HepG2 (cell line): ENCODE data around the gene ZFAND2A. TPM values are rescaled to one million over a fixed set of nuclear protein-coding genes. Genes with fewer than 3 reads are reported as not detected.

Experiments
- GABPA ChIP-seq, 2 experiments: IDR thresholded peaks; 2 replicates each; pipeline ENCODE4 v1.6.1; 2011 to 2016; ENCODE audit warnings: low read depth in 2 of 2, low read length in 1 of 2, missing biosample characterization in 1 of 2, missing genetic modification characterization in 1 of 2
- HOXA3 ChIP-seq: sonication (generic); formaldehyde crosslinking; IDR thresholded peaks from 2 replicates; pipeline ENCODE4 v1.5.0; 2020; ENCODE audit warnings: missing genetic modification reagents
- HOXA7 ChIP-seq: sonication (generic); formaldehyde crosslinking; IDR thresholded peaks from 2 replicates; pipeline ENCODE4 v1.8.1; 2022; ENCODE audit warnings: mild to moderate bottlenecking, missing genetic modification reagents, moderate library complexity
- MEIS2 ChIP-seq: sonication (generic); formaldehyde crosslinking; IDR thresholded peaks from 2 replicates; pipeline ENCODE4 v1.9.0; 2021; ENCODE audit warnings: mild to moderate bottlenecking, missing genetic modification reagents
- NCOR1 ChIP-seq: fragments of 200-600 bp; sonication (generic); IDR thresholded peaks from 2 replicates; pipeline ENCODE4 v1.7.0; 2017; ENCODE audit warnings: antibody characterized with exemption, low read length, borderline replicate concordance
- PCBP2 ChIP-seq: fragments of 200-400 bp; formaldehyde crosslinking; optimal IDR thresholded peaks from 2 replicates; pipeline ENCODE3; 2018; ENCODE audit warnings: low read length, low read depth; ENCODE audit not compliant: poor library complexity, severe bottlenecking
- REL ChIP-seq: sonication (generic); formaldehyde crosslinking; conservative IDR thresholded peaks from 2 replicates; pipeline ENCODE4 v1.8.0; 2022; ENCODE audit warnings: mild to moderate bottlenecking, missing genetic modification reagents, moderate library complexity
- SMARCE1 ChIP-seq: fragments of 450-650 bp; IDR thresholded peaks from 2 replicates; pipeline ENCODE4 v1.6.1; 2017; ENCODE audit warnings: borderline replicate concordance
- ZBTB21 ChIP-seq: sonication (generic); formaldehyde crosslinking; IDR thresholded peaks from 2 replicates; pipeline ENCODE4 v1.4.0; 2020; ENCODE audit warnings: missing genetic modification reagents
- ZNF230 ChIP-seq: sonication (generic); formaldehyde crosslinking; IDR thresholded peaks from 2 replicates; pipeline ENCODE4 v1.4.0; 2020; ENCODE audit warnings: mild to moderate bottlenecking, missing genetic modification reagents
- ZNF263 ChIP-seq: sonication (generic); formaldehyde crosslinking; IDR thresholded peaks from 2 replicates; pipeline ENCODE4 v1.4.0; 2020; ENCODE audit warnings: missing genetic modification reagents
- ZNF350 ChIP-seq: sonication (generic); formaldehyde crosslinking; IDR thresholded peaks from 2 replicates; pipeline ENCODE4 v1.4.0; 2020; ENCODE audit warnings: mild to moderate bottlenecking, low read depth, missing genetic modification reagents, borderline replicate concordance
- ZNF546 ChIP-seq: sonication (generic); formaldehyde crosslinking; conservative IDR thresholded peaks from 2 replicates; pipeline ENCODE4 v1.8.1; 2023; ENCODE audit warnings: mild to moderate bottlenecking, missing genetic modification reagents
- ZNF547 ChIP-seq: sonication (generic); formaldehyde crosslinking; IDR thresholded peaks from 2 replicates; pipeline ENCODE4 v1.5.1; 2020; ENCODE audit warnings: mild to moderate bottlenecking, missing genetic modification reagents
- ZNF782 ChIP-seq: sonication (generic); formaldehyde crosslinking; IDR thresholded peaks from 2 replicates; pipeline ENCODE4 v1.4.0; 2020; ENCODE audit warnings: missing genetic modification reagents, mild to moderate bottlenecking, borderline replicate concordance
- polyA plus RNA-seq, 8 experiments: library from polyadenylated mRNA; depleted of rRNA in 3 of 8; stranded (reverse) in 7 of 8; unstranded in 1 of 8; fragments of >200 nt; fragmentation: Illumina TruSeq in 4 of 8; extraction: Trizol in 4 of 8; gene quantifications; 2 replicates each; pipeline versions ENCODE4 v1.2.1 to v1.2.3, GENCODE V29; 2011 to 2016; ENCODE audit warnings: low read depth in 4 of 8, missing spikeins in 1 of 8, mixed read lengths in 1 of 8; ENCODE audit not compliant: insufficient read depth in 1 of 8
- total RNA-seq, 5 experiments: library from RNA; depleted of rRNA; stranded (reverse); fragments of >200 nt; fragmentation: Illumina TruSeq; extraction: Trizol; gene quantifications; 2 replicates each; pipeline ENCODE4 v1.2.3, GENCODE V29; 2016; ENCODE audit warnings: low read depth in 1 of 5
- TF ChIP-seq, protein P1 (sequence below), 2 experiments: sonication (generic) in 1 of 2; formaldehyde crosslinking in 1 of 2; IDR thresholded peaks; 2 replicates each; pipeline versions ENCODE4 v1.4.0 to v1.6.1; 2018 to 2020; ENCODE audit warnings: missing genetic modification reagents in 2 of 2, borderline replicate concordance in 1 of 2, low read depth in 1 of 2, mild to moderate bottlenecking in 1 of 2, missing biosample characterization in 1 of 2
- TF ChIP-seq, protein P2 (sequence below): IDR thresholded peaks from 2 replicates; pipeline ENCODE4 v1.6.1; 2016; ENCODE audit warnings: low read depth
- TF ChIP-seq, protein P3 (sequence below): sonication (generic); formaldehyde crosslinking; IDR thresholded peaks from 2 replicates; pipeline ENCODE4 v1.8.0; 2022; ENCODE audit warnings: mild to moderate bottlenecking, missing genetic modification reagents, moderate library complexity
- TF ChIP-seq, protein P4 (sequence below): sonication (generic); formaldehyde crosslinking; IDR thresholded peaks from 2 replicates; pipeline ENCODE4 v1.4.0; 2020; ENCODE audit warnings: missing genetic modification reagents

ZFAND2A gene
- total and polyA plus RNA-seq, 2 of the 13 experiments (the other 11 are each of a cell fraction or from before 2014, with no cell fraction given), result 140 to 153 TPM

DNA sequence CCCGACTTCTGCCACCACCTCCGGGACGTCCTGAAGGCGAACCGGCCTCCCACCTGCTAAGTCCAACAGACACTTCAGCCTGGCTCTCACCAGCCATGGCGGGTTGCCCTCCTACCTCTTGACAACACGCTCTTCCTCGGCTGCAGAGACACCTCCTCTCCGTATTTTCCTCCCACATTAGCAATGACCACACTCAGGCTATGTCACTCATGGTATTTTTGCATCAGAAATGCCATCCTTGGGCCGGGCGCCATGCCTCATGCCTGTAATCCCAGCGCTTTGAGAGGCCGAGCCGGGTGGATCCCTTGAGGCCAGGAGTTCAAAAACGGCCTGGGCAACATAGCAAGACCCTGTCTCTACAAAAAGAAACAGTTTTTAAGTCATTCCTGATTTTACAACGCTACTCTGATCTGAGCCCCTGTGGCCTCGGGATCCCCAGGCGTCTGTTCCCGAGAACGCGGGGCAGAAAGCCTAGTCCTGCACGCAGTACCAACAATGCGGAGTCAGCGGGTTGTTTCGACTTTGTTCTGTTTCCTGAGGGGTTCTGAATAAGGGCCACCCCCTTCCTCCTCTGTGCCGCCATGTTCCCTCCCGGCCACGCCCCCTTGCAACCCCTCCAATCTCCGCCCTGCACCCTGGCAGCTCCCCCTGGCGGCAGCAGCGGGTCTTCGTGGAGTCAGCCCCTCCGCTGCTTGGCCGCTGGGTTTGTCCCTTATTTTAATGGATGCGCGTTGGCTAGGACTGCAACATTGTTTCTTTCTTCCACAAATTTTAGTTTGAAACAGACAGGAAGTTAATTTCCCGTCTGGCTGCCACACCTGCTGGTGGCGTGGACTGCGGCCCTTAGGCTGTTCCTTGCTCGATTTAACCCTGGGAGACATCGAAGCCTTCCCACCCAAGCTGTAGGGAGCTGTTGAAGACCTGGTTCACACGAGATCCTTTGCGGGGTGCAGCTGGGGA lies 9.7 kb upstream of the ZFAND2A start (continued):
- TF ChIP-seq GABPA (IDR thresholded peaks at IDR 0.05; ENCODE audit: low read depth, low read length) (no peak), GABPA (CRISPR knock-in tag; IDR thresholded peaks at IDR 0.05; ENCODE audit: low read depth) (peak; percentile 44), ZNF782 (no peak; the same call in 1 of the 2 replicates), PCBP2 (no peak), MEIS2 (CRISPR knock-in tag) (no peak), HOXA3 (CRISPR knock-in tag) (peak; percentile 96), ZNF263 (no peak), SMARCE1 (no peak), NCOR1 (peak; percentile 48; the same call in 1 of the 2 replicates), ZNF547 (CRISPR knock-in tag) (peak; percentile 22; the same call in 1 of the 2 replicates), REL (CRISPR knock-in tag) (no peak), ZNF230 (peak; percentile 24; the same call in 1 of the 2 replicates), ZBTB21 (CRISPR knock-in tag) (peak; percentile 23; the same call in 1 of the 2 replicates), ZNF546 (CRISPR knock-in tag) (no peak), HOXA7 (CRISPR knock-in tag) (no peak), ZNF350 (CRISPR knock-in tag) (peak; percentile 89; the same call in 1 of the 2 replicates)
- TF ChIP-seq, protein P1, sequence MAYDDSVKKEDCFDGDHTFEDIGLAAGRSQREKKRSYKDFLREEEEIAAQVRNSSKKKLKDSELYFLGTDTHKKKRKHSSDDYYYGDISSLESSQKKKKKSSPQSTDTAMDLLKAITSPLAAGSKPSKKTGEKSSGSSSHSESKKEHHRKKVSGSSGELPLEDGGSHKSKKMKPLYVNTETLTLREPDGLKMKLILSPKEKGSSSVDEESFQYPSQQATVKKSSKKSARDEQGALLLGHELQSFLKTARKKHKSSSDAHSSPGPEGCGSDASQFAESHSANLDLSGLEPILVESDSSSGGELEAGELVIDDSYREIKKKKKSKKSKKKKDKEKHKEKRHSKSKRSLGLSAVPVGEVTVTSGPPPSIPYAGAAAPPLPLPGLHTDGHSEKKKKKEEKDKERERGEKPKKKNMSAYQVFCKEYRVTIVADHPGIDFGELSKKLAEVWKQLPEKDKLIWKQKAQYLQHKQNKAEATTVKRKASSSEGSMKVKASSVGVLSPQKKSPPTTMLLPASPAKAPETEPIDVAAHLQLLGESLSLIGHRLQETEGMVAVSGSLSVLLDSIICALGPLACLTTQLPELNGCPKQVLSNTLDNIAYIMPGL (CRISPR knock-in tag; IDR thresholded peaks at IDR 0.05; ENCODE audit: borderline replicate concordance in 1 of 2, low read depth in 1 of 2), result peak; percentile 91 to 95
- TF ChIP-seq, protein P2, sequence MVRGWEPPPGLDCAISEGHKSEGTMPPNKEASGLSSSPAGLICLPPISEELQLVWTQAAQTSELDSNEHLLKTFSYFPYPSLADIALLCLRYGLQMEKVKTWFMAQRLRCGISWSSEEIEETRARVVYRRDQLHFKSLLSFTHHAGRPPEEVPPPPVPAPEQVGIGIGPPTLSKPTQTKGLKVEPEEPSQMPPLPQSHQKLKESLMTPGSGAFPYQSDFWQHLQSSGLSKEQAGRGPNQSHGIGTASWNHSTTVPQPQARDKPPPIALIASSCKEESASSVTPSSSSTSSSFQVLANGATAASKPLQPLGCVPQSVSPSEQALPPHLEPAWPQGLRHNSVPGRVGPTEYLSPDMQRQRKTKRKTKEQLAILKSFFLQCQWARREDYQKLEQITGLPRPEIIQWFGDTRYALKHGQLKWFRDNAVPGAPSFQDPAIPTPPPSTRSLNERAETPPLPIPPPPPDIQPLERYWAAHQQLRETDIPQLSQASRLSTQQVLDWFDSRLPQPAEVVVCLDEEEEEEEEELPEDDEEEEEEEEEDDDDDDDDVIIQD, result peak; percentile 27; the same call in 1 of the 2 replicates
- TF ChIP-seq, protein P3, sequence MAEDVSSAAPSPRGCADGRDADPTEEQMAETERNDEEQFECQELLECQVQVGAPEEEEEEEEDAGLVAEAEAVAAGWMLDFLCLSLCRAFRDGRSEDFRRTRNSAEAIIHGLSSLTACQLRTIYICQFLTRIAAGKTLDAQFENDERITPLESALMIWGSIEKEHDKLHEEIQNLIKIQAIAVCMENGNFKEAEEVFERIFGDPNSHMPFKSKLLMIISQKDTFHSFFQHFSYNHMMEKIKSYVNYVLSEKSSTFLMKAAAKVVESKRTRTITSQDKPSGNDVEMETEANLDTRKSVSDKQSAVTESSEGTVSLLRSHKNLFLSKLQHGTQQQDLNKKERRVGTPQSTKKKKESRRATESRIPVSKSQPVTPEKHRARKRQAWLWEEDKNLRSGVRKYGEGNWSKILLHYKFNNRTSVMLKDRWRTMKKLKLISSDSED (CRISPR knock-in tag), result no peak
- TF ChIP-seq, protein P4, sequence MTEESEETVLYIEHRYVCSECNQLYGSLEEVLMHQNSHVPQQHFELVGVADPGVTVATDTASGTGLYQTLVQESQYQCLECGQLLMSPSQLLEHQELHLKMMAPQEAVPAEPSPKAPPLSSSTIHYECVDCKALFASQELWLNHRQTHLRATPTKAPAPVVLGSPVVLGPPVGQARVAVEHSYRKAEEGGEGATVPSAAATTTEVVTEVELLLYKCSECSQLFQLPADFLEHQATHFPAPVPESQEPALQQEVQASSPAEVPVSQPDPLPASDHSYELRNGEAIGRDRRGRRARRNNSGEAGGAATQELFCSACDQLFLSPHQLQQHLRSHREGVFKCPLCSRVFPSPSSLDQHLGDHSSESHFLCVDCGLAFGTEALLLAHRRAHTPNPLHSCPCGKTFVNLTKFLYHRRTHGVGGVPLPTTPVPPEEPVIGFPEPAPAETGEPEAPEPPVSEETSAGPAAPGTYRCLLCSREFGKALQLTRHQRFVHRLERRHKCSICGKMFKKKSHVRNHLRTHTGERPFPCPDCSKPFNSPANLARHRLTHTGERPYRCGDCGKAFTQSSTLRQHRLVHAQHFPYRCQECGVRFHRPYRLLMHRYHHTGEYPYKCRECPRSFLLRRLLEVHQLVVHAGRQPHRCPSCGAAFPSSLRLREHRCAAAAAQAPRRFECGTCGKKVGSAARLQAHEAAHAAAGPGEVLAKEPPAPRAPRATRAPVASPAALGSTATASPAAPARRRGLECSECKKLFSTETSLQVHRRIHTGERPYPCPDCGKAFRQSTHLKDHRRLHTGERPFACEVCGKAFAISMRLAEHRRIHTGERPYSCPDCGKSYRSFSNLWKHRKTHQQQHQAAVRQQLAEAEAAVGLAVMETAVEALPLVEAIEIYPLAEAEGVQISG (CRISPR knock-in tag), result no peak; the same call in none of the 2 replicates
